HepG2 (cell line): ENCODE data around the gene WRAP73. TPM values are rescaled to one million over a fixed set of nuclear protein-coding genes. Genes with fewer than 3 reads are reported as not detected.

Source experiments
- ATAC-seq: fragments of 200-7000 bp; cut with Tn5 transposase; 3 replicates; pipeline ENCODE4 v1.9.1; 2020; ENCODE audit warnings: mild to moderate bottlenecking, moderate library complexity
- BruUV-seq: library from RNA; stranded (reverse); fragments of 400-500 nt; replicated peaks from 2 replicates; lab custom pipeline; 2021; lab: Mats Ljungman, UMichigan
- CTCF ChIA-PET: fragments of 300-600 bp; formaldehyde crosslinking; extraction: SDS; loops from one replicate; lab custom pipeline; 2021; ENCODE audit warnings: low total read pairs, inconsistent platforms, low intra/inter-chr PET ratio; lab: Yijun Ruan, JAX
- POLR2A ChIA-PET: fragments of 350-600 bp; sonication (Branson Sonifier 250); formaldehyde crosslinking; loops from one replicate; lab custom pipeline; 2020; ENCODE audit warnings: antibody characterized with exemption, inconsistent platforms; lab: Yijun Ruan, JAX
- DNase-seq: peaks from one replicate; pipeline ENCODE4 v3.0.0-alpha.2; 2015; ENCODE audit warnings: low spot score
- FAIRE-seq: peaks from 3 replicates; lab custom pipeline; 2011; peaks lifted over from hg19 to GRCh38; lab: Jason Lieb, UNC
- H2AFZ ChIP-seq: one replicate; pipeline ENCODE4 v1.6.1; 2011; ENCODE audit warnings: low read length, inconsistent platforms
- H3K27ac ChIP-seq: fragments of 300-600 bp; 3 replicates; pipeline ENCODE4 v1.8.0; 2011; ENCODE audit warnings: mixed run types, mild to moderate bottlenecking, mixed read lengths, low read length, inconsistent platforms; ENCODE audit not compliant: insufficient read depth; ENCODE audit errors: extremely low read length
- H3K27me3 ChIP-seq, 2 experiments: fragments of 200-600 bp in 1 of 2; 2 replicates in 1 of 2; 3 replicates in 1 of 2; pipeline versions ENCODE4 v1.6.0 to v1.8.0; 2011; ENCODE audit warnings: low read length in 2 of 2, mild to moderate bottlenecking in 2 of 2, moderate library complexity in 2 of 2, inconsistent platforms in 1 of 2; ENCODE audit not compliant: insufficient read depth in 2 of 2, control insufficient read depth in 1 of 2
- H3K36me3 ChIP-seq, 2 experiments: fragments of 200-600 bp in 1 of 2; replicated peaks in 1 of 2; 2 replicates in 1 of 2; 3 replicates in 1 of 2; pipeline versions ENCODE4 v1.5.1 to v1.8.0; 2011; ENCODE audit warnings: low read length in 2 of 2, inconsistent platforms in 1 of 2; ENCODE audit not compliant: insufficient read depth in 2 of 2, control insufficient read depth in 1 of 2
- H3K4me1 ChIP-seq: 2 replicates; pipeline ENCODE4 v1.5.1; 2012; ENCODE audit warnings: low read length, inconsistent platforms; ENCODE audit not compliant: insufficient read depth
- H3K4me2 ChIP-seq: 2 replicates; pipeline ENCODE4 v1.6.0; 2011; ENCODE audit warnings: low read depth, low read length, inconsistent platforms
- H3K4me3 ChIP-seq, 3 experiments: fragments of 200-600 bp in 1 of 3; sonication (generic), shearing (Covaris generic) in 1 of 3; replicated peaks in 1 of 3; 2 replicates each; pipeline ENCODE4 v1.5.1; 2011 to 2016; ENCODE audit warnings: low read length in 3 of 3, inconsistent platforms in 2 of 3, low read depth in 2 of 3, mild to moderate bottlenecking in 2 of 3, control low read depth in 1 of 3, mixed read lengths in 1 of 3; ENCODE audit not compliant: insufficient read depth in 1 of 3
- H3K79me2 ChIP-seq: one replicate; pipeline ENCODE4 v1.6.1; 2011; ENCODE audit warnings: low read length, inconsistent platforms; ENCODE audit not compliant: insufficient read depth
- H3K9ac ChIP-seq: 2 replicates; pipeline ENCODE4 v1.6.0; 2011; ENCODE audit warnings: mild to moderate bottlenecking, low read depth, low read length, inconsistent platforms; ENCODE audit not compliant: insufficient read depth
- H3K9me3 ChIP-seq: 2 replicates; pipeline ENCODE4 v1.5.1; 2012; ENCODE audit warnings: mild to moderate bottlenecking, low read length
- H4K20me1 ChIP-seq: 2 replicates; pipeline ENCODE4 v1.6.0; 2011; ENCODE audit warnings: inconsistent platforms, mild to moderate bottlenecking, low read length, moderate library complexity; ENCODE audit not compliant: insufficient read depth
- AHDC1 ChIP-seq: sonication (generic); formaldehyde crosslinking; IDR thresholded peaks from 2 replicates; pipeline ENCODE4 v1.5.1; 2020; ENCODE audit warnings: mild to moderate bottlenecking, missing genetic modification reagents, borderline replicate concordance
- ATF7-NPFF ChIP-seq: sonication (generic); formaldehyde crosslinking; IDR thresholded peaks from 2 replicates; pipeline ENCODE4 v1.8.1; 2023; ENCODE audit warnings: mild to moderate bottlenecking, low read depth, missing genetic modification reagents, moderate library complexity
- FOSL2 ChIP-seq: sonication (generic); formaldehyde crosslinking; IDR thresholded peaks from 2 replicates; pipeline ENCODE4 v1.4.0; 2020; ENCODE audit warnings: missing genetic modification reagents
- HNRNPLL ChIP-seq: fragments of 200-400 bp; formaldehyde crosslinking; IDR thresholded peaks from 2 replicates; pipeline ENCODE4 v1.6.1; 2017; ENCODE audit warnings: mild to moderate bottlenecking, low read depth, low read length; ENCODE audit not compliant: poor library complexity, severe bottlenecking
- MED8 ChIP-seq: sonication (generic); formaldehyde crosslinking; IDR thresholded peaks from 2 replicates; pipeline ENCODE4 v1.8.1; 2023; ENCODE audit warnings: mild to moderate bottlenecking, missing genetic modification reagents; ENCODE audit not compliant: insufficient replicate concordance
- TBP ChIP-seq: sonication (generic); formaldehyde crosslinking; IDR thresholded peaks from 2 replicates; pipeline ENCODE4 v1.5.0; 2020; ENCODE audit warnings: missing genetic modification reagents
- ZNF20 ChIP-seq: sonication (generic); formaldehyde crosslinking; IDR thresholded peaks from 2 replicates; pipeline ENCODE4 v1.4.0; 2020; ENCODE audit warnings: mild to moderate bottlenecking, moderate library complexity, missing genetic modification reagents
- ZNF383 ChIP-seq: sonication (generic); formaldehyde crosslinking; IDR thresholded peaks from 2 replicates; pipeline ENCODE4 v1.4.0; 2020; ENCODE audit warnings: missing genetic modification reagents, mild to moderate bottlenecking, borderline replicate concordance
- ZNF570 ChIP-seq: sonication (generic); formaldehyde crosslinking; IDR thresholded peaks from 2 replicates; pipeline ENCODE4 v1.4.0; 2020; ENCODE audit warnings: mild to moderate bottlenecking, missing genetic modification reagents, borderline replicate concordance
- WGBS: methylation state at CpG from one replicate; pipeline ENCODE4 v1.1.6; 2017; ENCODE audit warnings: low lambda C conversion rate; 5-methylcytosine and 5-hydroxymethylcytosine counted together
- in situ Hi-C: cut with HindIII; loops from 2 replicates; pipeline ENCODE4 v1.10.0; 2017; ENCODE audit warnings: low pct_unique_long_range_greater_than_20kb; ENCODE audit not compliant: extremely low pct_ligation_motif_present
- intact Hi-C: fragments of 100-400 bp; cut with micrococcal nuclease; formaldehyde crosslinking; loops from one replicate; pipeline ENCODE4 v1.10.0; 2022; ENCODE audit not compliant: unreplicated experiment
- polyA plus RNA-seq, 8 experiments: library from polyadenylated mRNA; depleted of rRNA in 3 of 8; stranded (reverse) in 7 of 8; unstranded in 1 of 8; fragments of >200 nt; fragmentation: Illumina TruSeq in 4 of 8; extraction: Trizol in 4 of 8; gene quantifications; 2 replicates each; pipeline versions ENCODE4 v1.2.1 to v1.2.3, GENCODE V29; 2011 to 2016; ENCODE audit warnings: low read depth in 4 of 8, missing spikeins in 1 of 8, mixed read lengths in 1 of 8; ENCODE audit not compliant: insufficient read depth in 1 of 8
- total RNA-seq, 5 experiments: library from RNA; depleted of rRNA; stranded (reverse); fragments of >200 nt; fragmentation: Illumina TruSeq; extraction: Trizol; gene quantifications; 2 replicates each; pipeline ENCODE4 v1.2.3, GENCODE V29; 2016; ENCODE audit warnings: low read depth in 1 of 5
- TF ChIP-seq, protein P1 (sequence below): sonication (generic); formaldehyde crosslinking; conservative IDR thresholded peaks from 2 replicates; pipeline ENCODE4 v1.5.0; 2020; ENCODE audit warnings: missing genetic modification reagents
- TF ChIP-seq, protein P2 (sequence below): sonication (generic); formaldehyde crosslinking; IDR thresholded peaks from 2 replicates; pipeline ENCODE4 v1.4.0; 2020; ENCODE audit warnings: missing genetic modification reagents

Gene WRAP73
- total and polyA plus RNA-seq, 2 of the 13 experiments (the other 11 are each of a cell fraction or from before 2014, with no cell fraction given): 18.1 to 40.4 TPM

DNA sequence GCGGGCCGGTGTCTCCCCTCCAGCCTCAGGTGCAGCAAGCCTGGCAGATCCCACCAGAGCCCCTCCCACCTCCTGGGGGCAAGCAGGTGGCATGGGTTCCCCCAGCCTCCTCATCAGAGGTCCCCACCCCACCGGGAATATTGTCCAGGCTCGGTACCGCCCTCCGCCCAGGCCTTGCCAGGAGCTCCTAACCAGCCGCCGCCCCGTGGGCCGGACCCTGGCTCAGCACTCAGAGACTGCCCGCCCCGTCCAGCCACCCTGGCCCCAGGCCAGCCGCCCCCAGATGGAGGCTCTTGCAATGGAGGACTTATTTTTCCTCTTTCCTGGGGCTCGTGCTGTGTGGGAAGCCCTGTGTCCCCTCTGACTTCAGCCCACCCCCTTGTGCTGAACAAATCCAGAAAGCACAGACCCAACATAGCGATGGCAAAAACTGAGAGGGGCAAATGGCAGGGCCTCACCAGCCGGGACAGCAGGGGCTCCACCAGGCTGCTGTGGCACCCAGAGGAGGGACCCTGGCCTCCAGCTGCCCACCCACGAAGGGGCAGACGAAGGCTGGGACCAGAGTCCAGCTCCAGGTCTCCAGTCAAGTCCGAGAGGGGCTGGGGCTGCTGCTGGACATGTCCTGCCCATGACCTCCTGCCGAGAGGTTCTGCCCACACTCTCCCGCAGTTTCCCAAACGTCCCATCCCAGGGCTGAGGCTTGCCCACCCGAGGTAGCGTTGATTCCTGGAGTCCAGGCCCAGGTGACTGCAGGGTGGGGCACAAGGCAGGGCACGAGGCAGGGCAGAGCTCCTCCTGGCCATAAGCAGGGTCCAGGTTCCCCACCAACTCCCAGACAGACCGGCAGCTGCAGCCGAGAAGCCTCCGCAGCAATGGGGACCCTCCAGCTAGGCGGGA is 46.1 kb downstream of the WRAP73 start:
- BruUV-seq: no TSS peak
- 61% methylated on average over 5 of the region's 29 CpGs for WGBS
- POLR2A ChIA-PET: no interaction called here
- Histone ChIP-seq H3K4me1 (peaks cover 11% of the 10 kb centered on the region; the same call in 1 of the 2 replicates), H3K27me3 (peaks cover 18 to 97% of the 10 kb centered on the region in 2 experiments), H3K36me3 (no peaks in the 10 kb centered on the region), H3K4me3 (no peak overlapping the region), H3K9ac (no peak overlapping the region), H3K4me2 (no peak overlapping the region), H2AFZ (no peak overlapping the region), H3K79me2 (no peaks in the 10 kb centered on the region), H3K9me3 (no peaks in the 10 kb centered on the region), H4K20me1 (0 out of 2 replicates have a peak, but pooled peaks cover 3% of the 10 kb centered on the region), H3K27ac (no peak overlapping the region)
- ATAC-seq (no peak), DNase-seq (no peak), FAIRE-seq (no peak)
- in situ Hi-C loops (no loop called here), intact Hi-C loops (no loop called here)
- TF ChIP-seq AHDC1 (CRISPR knock-in tag) (no peak), FOSL2 (no peak), MED8 (CRISPR knock-in tag) (no peak), ZNF383 (CRISPR knock-in tag) (no peak), ZNF20 (CRISPR knock-in tag) (no peak), ZNF570 (CRISPR knock-in tag) (no peak), HNRNPLL (no peak), TBP (CRISPR knock-in tag) (no peak), ATF7-NPFF (CRISPR knock-in tag) (no peak)
- TF ChIP-seq, protein P1, sequence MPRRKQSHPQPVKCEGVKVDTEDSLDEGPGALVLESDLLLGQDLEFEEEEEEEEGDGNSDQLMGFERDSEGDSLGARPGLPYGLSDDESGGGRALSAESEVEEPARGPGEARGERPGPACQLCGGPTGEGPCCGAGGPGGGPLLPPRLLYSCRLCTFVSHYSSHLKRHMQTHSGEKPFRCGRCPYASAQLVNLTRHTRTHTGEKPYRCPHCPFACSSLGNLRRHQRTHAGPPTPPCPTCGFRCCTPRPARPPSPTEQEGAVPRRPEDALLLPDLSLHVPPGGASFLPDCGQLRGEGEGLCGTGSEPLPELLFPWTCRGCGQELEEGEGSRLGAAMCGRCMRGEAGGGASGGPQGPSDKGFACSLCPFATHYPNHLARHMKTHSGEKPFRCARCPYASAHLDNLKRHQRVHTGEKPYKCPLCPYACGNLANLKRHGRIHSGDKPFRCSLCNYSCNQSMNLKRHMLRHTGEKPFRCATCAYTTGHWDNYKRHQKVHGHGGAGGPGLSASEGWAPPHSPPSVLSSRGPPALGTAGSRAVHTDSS (CRISPR knock-in tag): no peak
- TF ChIP-seq, protein P2, sequence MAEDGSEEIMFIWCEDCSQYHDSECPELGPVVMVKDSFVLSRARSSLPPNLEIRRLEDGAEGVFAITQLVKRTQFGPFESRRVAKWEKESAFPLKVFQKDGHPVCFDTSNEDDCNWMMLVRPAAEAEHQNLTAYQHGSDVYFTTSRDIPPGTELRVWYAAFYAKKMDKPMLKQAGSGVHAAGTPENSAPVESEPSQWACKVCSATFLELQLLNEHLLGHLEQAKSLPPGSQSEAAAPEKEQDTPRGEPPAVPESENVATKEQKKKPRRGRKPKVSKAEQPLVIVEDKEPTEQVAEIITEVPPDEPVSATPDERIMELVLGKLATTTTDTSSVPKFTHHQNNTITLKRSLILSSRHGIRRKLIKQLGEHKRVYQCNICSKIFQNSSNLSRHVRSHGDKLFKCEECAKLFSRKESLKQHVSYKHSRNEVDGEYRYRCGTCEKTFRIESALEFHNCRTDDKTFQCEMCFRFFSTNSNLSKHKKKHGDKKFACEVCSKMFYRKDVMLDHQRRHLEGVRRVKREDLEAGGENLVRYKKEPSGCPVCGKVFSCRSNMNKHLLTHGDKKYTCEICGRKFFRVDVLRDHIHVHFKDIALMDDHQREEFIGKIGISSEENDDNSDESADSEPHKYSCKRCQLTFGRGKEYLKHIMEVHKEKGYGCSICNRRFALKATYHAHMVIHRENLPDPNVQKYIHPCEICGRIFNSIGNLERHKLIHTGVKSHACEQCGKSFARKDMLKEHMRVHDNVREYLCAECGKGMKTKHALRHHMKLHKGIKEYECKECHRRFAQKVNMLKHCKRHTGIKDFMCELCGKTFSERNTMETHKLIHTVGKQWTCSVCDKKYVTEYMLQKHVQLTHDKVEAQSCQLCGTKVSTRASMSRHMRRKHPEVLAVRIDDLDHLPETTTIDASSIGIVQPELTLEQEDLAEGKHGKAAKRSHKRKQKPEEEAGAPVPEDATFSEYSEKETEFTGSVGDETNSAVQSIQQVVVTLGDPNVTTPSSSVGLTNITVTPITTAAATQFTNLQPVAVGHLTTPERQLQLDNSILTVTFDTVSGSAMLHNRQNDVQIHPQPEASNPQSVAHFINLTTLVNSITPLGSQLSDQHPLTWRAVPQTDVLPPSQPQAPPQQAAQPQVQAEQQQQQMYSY (CRISPR knock-in tag): no peak
- CTCF ChIA-PET: no interaction called here
